ENCODE results near the gene STARD5. TPM values are rescaled to one million over a fixed set of nuclear protein-coding genes. Genes with fewer than 3 reads are reported as not detected.

STARD5 gene
- total and polyA plus RNA-seq, 2 donors (not counting 1 experiment from before 2014, with no cell fraction given) = 15.7 to 19.9 TPM

- peak overlapping the region; percentile 93 for H3K4me2 ChIP-seq (replicated peaks; ENCODE audit: low read depth, low read length, poor library complexity, severe bottlenecking)
- ChIA-PET CTCF (interaction anchor here (0.9 to 6.2 kb wide), 16 partner anchors 7 to 96 kb away, joined by 3 to 46 read pairs (median 6); no protein-coding TSS in a partner anchor), POLR2A (interaction anchor here (5.6 to 6.5 kb wide), 2 partner anchors 6 to 12 kb away, joined by 59 to 60 read pairs; no protein-coding TSS in a partner anchor)
- peak overlapping the region; percentile 95 to 98 for H3K27ac ChIP-seq (ENCODE audit: low read length in 2 of 2)
- peak overlapping the region; percentile 28 to 95 (median 87) for H3K4me3 ChIP-seq (ENCODE audit: control extremely low read depth in 1 of 5, extremely low read depth in 1 of 5, insufficient read depth in 1 of 5, low read depth in 2 of 5, low read length in 4 of 5)
- peaks cover 77 to 91% of the 10 kb centered on the region in 2 donors for H3K4me1 ChIP-seq (ENCODE audit: control insufficient read depth in 2 of 2, insufficient read depth in 2 of 2, low read length in 2 of 2)
- no peak overlapping the region for H2AFZ ChIP-seq (ENCODE audit: insufficient read depth, low read depth, low read length, poor library complexity, severe bottlenecking)
- intact Hi-C loops (cut with micrococcal nuclease) = loop anchor here (2.0 kb wide), 1 partner anchor 13 kb away; no protein-coding TSS in a partner anchor
- WGBS (ENCODE audit: insufficient coverage) = 76% methylated on average over 3 of the region's 9 CpGs
- H4K20me1 ChIP-seq (ENCODE audit: control insufficient read depth, insufficient read depth, low read length, poor library complexity, severe bottlenecking) = peaks cover 91% of the 10 kb centered on the region
- H3K9me3 Mint-ChIP-seq (ENCODE audit: insufficient read depth) = no peaks in the 10 kb centered on the region
- peak overlapping the region; percentile 100 for H3K4me3 Mint-ChIP-seq
- no peaks in the 10 kb centered on the region for H3K27me3 ChIP-seq (replicated peaks in 1 of 4; ENCODE audit: control extremely low read depth in 1 of 4, control insufficient read depth in 3 of 4, insufficient read depth in 4 of 4, low read length in 3 of 4)
- H3K79me2 ChIP-seq (ENCODE audit: control insufficient read depth, insufficient read depth, low read length) = peaks cover 90% of the 10 kb centered on the region
- no peak for ATAC-seq (ENCODE audit: low read depth)
- H3K27ac Mint-ChIP-seq = peak overlapping the region; percentile 98
- no peak for DNase-seq
- H3K27me3 Mint-ChIP-seq = no peaks in the 10 kb centered on the region
- peak overlapping the region; percentile 95 for H3K9ac ChIP-seq (ENCODE audit: low read length)
- H3K36me3 ChIP-seq (replicated peaks in 1 of 2; ENCODE audit: control extremely low read depth in 1 of 2, control insufficient read depth in 1 of 2, extremely low read depth in 1 of 2, insufficient read depth in 2 of 2, low read length in 1 of 2) = peaks cover 18 to 100% of the 10 kb centered on the region in 2 experiments
- no peaks in the 10 kb centered on the region for H3K9me3 ChIP-seq (ENCODE audit: control extremely low read depth in 1 of 3, control insufficient read depth in 2 of 3, insufficient read depth in 1 of 3, low read length in 2 of 3)
- peaks cover 86% of the 10 kb centered on the region for H3K4me1 Mint-ChIP-seq
- no peak for TF ChIP-seq EZH2 (IDR thresholded peaks at IDR 0.05; ENCODE audit: borderline replicate concordance, insufficient read depth, low read depth, low read length, poor library complexity, severe bottlenecking)
- TF ChIP-seq CTCF (IDR thresholded peaks at IDR 0.05) = no peak
Observed at GRCh38 chr15:81303244-81304225, 20.4 kb downstream of the STARD5 start.

All from B cell (primary cell).